K562 treated with DMSO at 1 percent for 4 hours (cell line): ENCODE measurements around the gene ZFP82. TPM values are rescaled to one million over a fixed set of nuclear protein-coding genes. Genes with fewer than 3 reads are reported as not detected.

Experiments
- total RNA-seq: library from RNA; unstranded; fragments of 300-600 nt; gene quantifications from 2 replicates; pipeline ENCODE4 v1.2.3, GENCODE V29; 2022; ENCODE audit not compliant: insufficient read depth

The ZFP82 gene
- total RNA-seq: 0.81 and 1.5 TPM in 2 replicates

DNA sequence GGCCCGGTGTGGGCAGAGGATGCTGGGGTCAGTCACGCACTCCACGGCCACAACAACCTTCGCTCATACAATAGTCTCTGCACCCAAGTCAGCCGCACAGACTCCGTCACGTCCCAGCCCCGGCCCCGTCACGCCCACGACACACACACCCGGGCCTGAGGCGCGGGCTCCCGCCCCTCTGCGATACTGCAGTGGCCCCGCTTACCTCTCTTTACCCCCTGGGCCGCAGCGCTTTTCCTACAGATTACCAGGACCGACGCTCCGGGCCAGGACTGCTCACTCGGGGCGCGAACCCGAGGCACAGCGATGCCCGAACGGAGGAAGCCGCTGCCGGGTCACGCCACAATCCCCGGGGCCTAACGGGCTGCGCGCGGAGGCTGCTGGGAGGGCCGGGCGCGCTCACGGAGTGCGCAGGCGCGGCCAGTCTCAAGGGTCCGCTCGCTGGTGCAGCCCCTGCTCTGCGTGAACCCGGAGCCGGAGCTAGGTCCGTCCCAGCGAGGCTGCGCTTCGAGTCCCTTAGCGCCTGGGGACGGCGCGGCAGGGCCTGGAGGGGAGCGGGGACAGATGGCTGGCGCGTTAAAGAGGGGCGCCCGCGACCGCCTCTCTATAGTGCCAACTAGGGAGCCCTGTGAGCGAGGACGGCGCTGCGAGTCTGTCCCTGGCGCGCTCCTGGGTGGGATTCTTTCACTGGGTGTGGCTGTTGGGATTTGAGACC, at the start of gene ZFP82:
TSS of gene ZFP82 (minus strand) at position 358 of the 715 bp plus-strand sequence. CDS start 8,855 bp downstream, outside the sequence.

GRCh38 chr19:36378625-36379509, 39.6 kb downstream of the ZFP82 start, which contains the start of gene ZFP14:
TSS of gene ZFP14 (minus strand) at chr19:36379201. CDS start at chr19:36367892, 11,309 bp downstream.

Other genes with a start within 250 kb of the ZFP82 start
- gene ZNF565, start 204.0 kb downstream of the ZFP82 start, total RNA-seq: 0.41 TPM in 1 of 2 replicates, not detected in the other
- gene ZNF146, start 203.5 kb downstream of the ZFP82 start, total RNA-seq: 50.3 and 54.2 TPM in 2 replicates
- 0.19 and 0.25 TPM in 2 replicates for gene ZFP14, start 39.4 kb downstream of the ZFP82 start, total RNA-seq
- gene ZNF566, start 70.9 kb upstream of the ZFP82 start, total RNA-seq: 4.1 and 9.2 TPM in 2 replicates
- gene ZNF260, start 109.6 kb upstream of the ZFP82 start, total RNA-seq: 2.7 and 3.4 TPM in 2 replicates
- gene ZNF529, start 154.6 kb upstream of the ZFP82 start, total RNA-seq: 1.9 and 3.1 TPM in 2 replicates
- gene ZNF382, start 186.7 kb upstream of the ZFP82 start, total RNA-seq: 0.28 TPM in 1 of 2 replicates, not detected in the other
- gene ZNF461, start 248.2 kb upstream of the ZFP82 start, total RNA-seq: not detected in 2 replicates